GM12873 (cell line): ENCODE measurements around the gene TAF7.

Source experiments
- CTCF ChIP-seq: IDR thresholded peaks from 2 replicates; pipeline ENCODE4 v1.5.1; 2012; ENCODE audit warnings: low read depth, mild to moderate bottlenecking, moderate library complexity, low read length, control low read depth; ENCODE audit not compliant: insufficient read depth; ENCODE audit errors: missing control alignments

TAF7 gene

GRCh38 chr5:141298376-141298775, 22.2 kb downstream of the TAF7 start:
- no peak for TF ChIP-seq CTCF

GRCh38 chr5:141272906-141273305, 47.7 kb downstream of the TAF7 start:
- TF ChIP-seq CTCF: no peak

DNA sequence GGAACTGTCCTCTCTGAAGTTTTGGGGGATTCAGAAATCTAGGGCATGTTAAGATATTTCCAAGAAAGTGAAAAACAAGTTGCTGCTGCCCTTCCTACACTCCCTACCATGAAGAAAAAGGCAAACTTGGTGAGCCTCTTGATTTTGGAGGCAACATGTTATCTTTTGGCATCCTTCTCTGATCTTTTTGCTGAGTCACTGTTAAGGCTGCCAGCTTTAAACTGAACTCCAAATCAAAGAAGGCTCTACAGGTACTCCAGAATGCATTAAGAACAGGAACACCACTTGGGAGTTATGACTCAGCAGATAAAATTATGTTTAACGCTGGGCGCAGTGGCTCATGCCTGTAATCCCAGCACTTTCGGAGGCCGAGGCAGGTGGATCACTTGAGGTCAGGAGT, 51.4 kb downstream of the TAF7 start:
- TF ChIP-seq CTCF: no peak
